Uterus (tissue), 2 donors: ENCODE data around the gene CAPNS1.

Experiments
- CTCF ChIP-seq, 4 experiments: fragments of 200-600 bp in 2 of 4; fragments of 450-650 bp in 2 of 4; sonication (generic) in 2 of 4; IDR thresholded peaks; one replicate each; pipeline ENCODE4 v1.5.1; 2016 to 2019; ENCODE audit warnings: antibody characterized with exemption in 4 of 4, mild to moderate bottlenecking in 2 of 4, moderate library complexity in 1 of 4
- POLR2A ChIP-seq, 2 donors: fragments of 450-650 bp; IDR thresholded peaks; one replicate each; pipeline ENCODE4 v1.6.1; 2016; ENCODE audit warnings: antibody characterized with exemption in 2 of 2, mild to moderate bottlenecking in 1 of 2, moderate library complexity in 1 of 2

- TF ChIP-seq CTCF (IDR thresholded peaks at IDR 0.05) (no peak), POLR2A (IDR thresholded peaks at IDR 0.05) (no peak)
Observed at GRCh38 chr19:36169084-36169760, 29.4 kb downstream of the CAPNS1 start.
